Caco-2 (cell line): ENCODE results near the gene GK2. TPM values are rescaled to one million over a fixed set of nuclear protein-coding genes. Genes with fewer than 3 reads are reported as not detected.

Experiments used
- BruUV-seq: library from RNA; stranded (reverse); fragments of 400-500 nt; replicated peaks from 2 replicates; lab custom pipeline; 2021; lab: Mats Ljungman, UMichigan
- CTCF ChIA-PET: fragments of 300-600 bp; sonication (Branson Sonifier 250); formaldehyde crosslinking; loops from one replicate; lab custom pipeline; 2022; ENCODE audit warnings: antibody characterized with exemption; lab: Charles Lee
- POLR2A ChIA-PET: fragments of 300-600 bp; sonication (Branson Sonifier 250); formaldehyde crosslinking; loops from one replicate; lab custom pipeline; 2022; ENCODE audit warnings: antibody characterized with exemption; lab: Charles Lee
- DNase-seq, 2 experiments: peaks; one replicate each; pipeline versions ENCODE4 v3.0.0 to v3.0.0-alpha.2; 2020 to 2022
- H3K27me3 ChIP-seq: replicated peaks from 2 replicates; pipeline ENCODE4 v1.6.0; 2011; ENCODE audit warnings: low read length; ENCODE audit not compliant: control insufficient read depth, insufficient read depth
- H3K36me3 ChIP-seq: 2 replicates; pipeline ENCODE4 v1.5.1; 2011; ENCODE audit warnings: low read length; ENCODE audit not compliant: control insufficient read depth, insufficient read depth
- H3K4me1 ChIP-seq: fragments of 250-450 bp; sonication (Bioruptor Pico); 2 replicates; pipeline ENCODE4 v1.5.1; 2020; ENCODE audit warnings: mild to moderate bottlenecking
- H3K4me3 ChIP-seq: 2 replicates; pipeline ENCODE4 v1.5.1; 2011; ENCODE audit warnings: low read depth, mild to moderate bottlenecking, control low read depth, low read length
- H3K9me3 ChIP-seq: fragments of 250-450 bp; sonication (Bioruptor Pico); 2 replicates; pipeline ENCODE4 v1.5.1; 2020; ENCODE audit warnings: mild to moderate bottlenecking, moderate library complexity
- H3K27ac Mint-ChIP-seq: one replicate; pipeline ENCODE4 v1.8.0; 2022; ENCODE audit warnings: mixed read lengths; ENCODE audit not compliant: unreplicated experiment
- H3K27me3 Mint-ChIP-seq: one replicate; pipeline ENCODE4 v1.8.0; 2022; ENCODE audit warnings: mixed read lengths; ENCODE audit not compliant: insufficient read depth, unreplicated experiment
- H3K36me3 Mint-ChIP-seq: one replicate; pipeline ENCODE4 v1.8.0; 2022; ENCODE audit warnings: mild to moderate bottlenecking, mixed read lengths; ENCODE audit not compliant: insufficient read depth, unreplicated experiment
- H3K4me1 Mint-ChIP-seq: one replicate; pipeline ENCODE4 v1.8.0; 2022; ENCODE audit warnings: low read depth, mixed read lengths; ENCODE audit not compliant: unreplicated experiment
- H3K4me3 Mint-ChIP-seq: one replicate; pipeline ENCODE4 v1.8.0; 2022; ENCODE audit warnings: mild to moderate bottlenecking, moderate library complexity, mixed read lengths; ENCODE audit not compliant: unreplicated experiment
- H3K9me3 Mint-ChIP-seq: one replicate; pipeline ENCODE4 v1.8.0; 2022; ENCODE audit warnings: mixed read lengths; ENCODE audit not compliant: unreplicated experiment
- CTCF ChIP-seq, 2 experiments: fragments of 200-600 bp in 1 of 2; IDR thresholded peaks; 1 replicate in 1 of 2; 2 replicates in 1 of 2; pipeline versions ENCODE4 v1.5.1 to v1.8.0; 2011 to 2022; ENCODE audit warnings: antibody characterized with exemption in 1 of 2, control low read depth in 1 of 2, inconsistent platforms in 1 of 2, low read depth in 1 of 2, low read length in 1 of 2, mild to moderate bottlenecking in 1 of 2, moderate library complexity in 1 of 2; ENCODE audit not compliant: insufficient read depth in 1 of 2, severe bottlenecking in 1 of 2, unreplicated experiment in 1 of 2
- intact Hi-C: fragments of 100-400 bp; cut with micrococcal nuclease; formaldehyde crosslinking; loops from one replicate; pipeline ENCODE4 v1.10.0; 2022; ENCODE audit not compliant: unreplicated experiment
- total RNA-seq: library from RNA; stranded (reverse); gene quantifications from 2 replicates; pipeline ENCODE4 v1.2.3, GENCODE V29; 2022

The GK2 gene
- total RNA-seq, 1 experiment from 2014 or later, result not detected

GRCh38 chr4:79442422-79442821 lies 34.4 kb upstream of the GK2 start:
- POLR2A ChIA-PET, result no interaction called here
- no peaks in the 10 kb centered on the region for H3K27me3 Mint-ChIP-seq

DNA sequence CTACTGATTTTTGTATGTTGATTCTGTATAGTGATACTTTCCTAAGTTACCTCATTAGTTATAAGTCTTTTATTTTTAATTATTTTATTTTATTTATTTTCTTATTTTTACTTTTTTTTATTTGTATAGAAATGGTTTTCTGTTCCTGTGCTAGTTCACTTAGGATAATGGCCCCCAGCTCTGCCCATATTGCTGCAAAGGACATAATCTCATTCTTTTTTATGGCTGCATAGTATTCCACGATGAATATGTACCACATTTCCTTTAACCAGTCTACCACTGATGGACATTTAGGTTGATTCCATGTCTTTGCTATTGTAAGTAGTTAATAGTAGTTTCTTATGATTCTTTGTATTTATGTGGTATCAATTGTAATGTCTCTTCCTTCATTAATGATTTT lies 31.5 kb upstream of the GK2 start:
- intact Hi-C loops, result no loop called here
- no peak overlapping the region for H3K27ac Mint-ChIP-seq
- H3K9me3 Mint-ChIP-seq, result no peaks in the 10 kb centered on the region
- Histone ChIP-seq H3K4me1 (no peaks in the 10 kb centered on the region), H3K9me3 (no peaks in the 10 kb centered on the region), H3K4me3 (no peak overlapping the region), H3K27me3 (no peaks in the 10 kb centered on the region), H3K36me3 (no peaks in the 10 kb centered on the region)
- no peak for TF ChIP-seq CTCF (IDR thresholded peaks at IDR 0.05; ENCODE audit: insufficient read depth in 1 of 2, low read depth in 1 of 2, low read length in 1 of 2, severe bottlenecking in 1 of 2, unreplicated experiment in 1 of 2)
- no peaks in the 10 kb centered on the region for H3K36me3 Mint-ChIP-seq
- DNase-seq, result no peak
- CTCF ChIA-PET, result no interaction called here
- no peak overlapping the region for H3K4me3 Mint-ChIP-seq
- no peaks in the 10 kb centered on the region for H3K27me3 Mint-ChIP-seq
- POLR2A ChIA-PET, result no interaction called here
- H3K4me1 Mint-ChIP-seq, result no peaks in the 10 kb centered on the region
- no TSS peak for BruUV-seq

More at GRCh38 chr4:79442422-79442821, 34.4 kb upstream of the GK2 start:
- Mint-ChIP-seq H3K27ac (no peak overlapping the region), H3K4me3 (no peak overlapping the region), H3K9me3 (no peaks in the 10 kb centered on the region), H3K4me1 (no peaks in the 10 kb centered on the region), H3K36me3 (no peaks in the 10 kb centered on the region)
- CTCF ChIA-PET, result no interaction called here
- Histone ChIP-seq H3K9me3 (no peaks in the 10 kb centered on the region), H3K4me3 (no peak overlapping the region), H3K36me3 (no peaks in the 10 kb centered on the region), H3K27me3 (no peaks in the 10 kb centered on the region), H3K4me1 (no peaks in the 10 kb centered on the region)
- intact Hi-C loops, result no loop called here
- BruUV-seq, result no TSS peak
- TF ChIP-seq CTCF (IDR thresholded peaks at IDR 0.05; ENCODE audit: insufficient read depth in 1 of 2, low read depth in 1 of 2, low read length in 1 of 2, severe bottlenecking in 1 of 2, unreplicated experiment in 1 of 2), result no peak
- no peak for DNase-seq

GRCh38 chr4:79431839-79432238 lies 23.8 kb upstream of the GK2 start:
- H3K27me3 Mint-ChIP-seq, result no peaks in the 10 kb centered on the region
- H3K9me3 Mint-ChIP-seq, result no peaks in the 10 kb centered on the region
- TF ChIP-seq CTCF (IDR thresholded peaks at IDR 0.05; ENCODE audit: insufficient read depth in 1 of 2, low read depth in 1 of 2, low read length in 1 of 2, severe bottlenecking in 1 of 2, unreplicated experiment in 1 of 2), result no peak
- Histone ChIP-seq H3K36me3 (no peaks in the 10 kb centered on the region), H3K4me3 (no peak overlapping the region), H3K27me3 (no peaks in the 10 kb centered on the region), H3K9me3 (no peaks in the 10 kb centered on the region), H3K4me1 (no peaks in the 10 kb centered on the region)
- CTCF ChIA-PET, result no interaction called here
- no peak overlapping the region for H3K27ac Mint-ChIP-seq
- H3K4me1 Mint-ChIP-seq, result no peaks in the 10 kb centered on the region
- POLR2A ChIA-PET, result no interaction called here
- intact Hi-C loops, result no loop called here
- BruUV-seq, result no TSS peak
- no peak for DNase-seq
- no peak overlapping the region for H3K4me3 Mint-ChIP-seq
- no peaks in the 10 kb centered on the region for H3K36me3 Mint-ChIP-seq
